GM12892 (cell line): ENCODE measurements around the gene NME3.

Experiments
- DNase-seq: peaks from one replicate; pipeline ENCODE4 v3.0.0; 2011; ENCODE audit not compliant: insufficient read length
- FAIRE-seq: peaks from 2 replicates; lab custom pipeline; 2011; peaks lifted over from hg19 to GRCh38; lab: Jason Lieb, UNC
- POLR2A ChIP-seq: IDR thresholded peaks from 2 replicates; pipeline ENCODE4 v1.6.1; 2011; ENCODE audit warnings: low read depth, low read length, control low read depth
- POLR2AphosphoS5 ChIP-seq: IDR thresholded peaks from 2 replicates; pipeline ENCODE4 v1.6.1; 2011; ENCODE audit warnings: low read depth, low read length, control low read depth
- TAF1 ChIP-seq: IDR thresholded peaks from 2 replicates; pipeline ENCODE4 v1.6.1; 2011; ENCODE audit warnings: low read depth, mild to moderate bottlenecking, control low read depth, low read length, borderline replicate concordance

The NME3 gene

DNA sequence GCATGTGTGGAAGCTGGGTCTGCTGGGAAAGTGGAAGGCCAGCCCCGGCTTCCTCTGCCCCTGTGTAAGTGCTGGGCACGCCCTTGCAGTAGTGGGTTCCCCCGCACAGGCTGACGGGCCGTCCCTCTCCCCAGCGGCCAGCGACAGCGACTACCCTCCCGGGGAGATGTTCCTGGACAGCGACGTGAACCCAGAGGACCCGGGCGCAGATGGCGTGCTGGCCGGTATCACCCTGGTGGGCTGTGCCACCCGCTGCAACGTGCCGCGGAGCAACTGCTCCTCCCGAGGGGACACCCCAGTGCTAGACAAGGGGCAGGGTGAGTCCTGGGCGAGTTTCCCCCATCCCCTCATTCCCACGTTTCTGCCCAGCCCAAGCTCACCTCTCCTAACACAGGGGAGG lies 5.5 kb downstream of the NME3 start:
- TF ChIP-seq TAF1: no peak
- DNase-seq (no peak), FAIRE-seq (no peak)

DNA sequence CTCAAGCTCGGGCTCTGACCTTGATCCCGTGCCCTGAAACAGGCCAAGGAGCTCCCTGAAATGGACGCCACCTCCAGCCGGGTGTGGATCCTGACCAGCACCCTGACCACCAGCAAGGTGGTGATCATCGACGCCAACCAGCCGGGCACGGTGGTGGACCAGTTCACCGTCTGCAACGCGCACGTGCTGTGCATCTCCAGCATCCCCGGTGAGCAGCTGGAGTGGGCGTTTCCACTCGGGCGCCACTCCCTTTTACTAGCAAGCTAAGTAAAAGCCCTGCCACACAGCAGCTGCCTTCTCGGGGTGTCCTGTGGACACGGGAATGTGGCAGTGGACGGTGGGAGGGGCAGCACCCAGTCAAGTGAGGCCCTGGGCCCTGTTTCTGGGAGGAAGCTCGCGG lies 6.4 kb downstream of the NME3 start:
- FAIRE-seq: no peak
- DNase-seq: no peak
- no peak for TF ChIP-seq POLR2AphosphoS5
- no peak for TF ChIP-seq TAF1
- no peak for TF ChIP-seq POLR2A

DNA sequence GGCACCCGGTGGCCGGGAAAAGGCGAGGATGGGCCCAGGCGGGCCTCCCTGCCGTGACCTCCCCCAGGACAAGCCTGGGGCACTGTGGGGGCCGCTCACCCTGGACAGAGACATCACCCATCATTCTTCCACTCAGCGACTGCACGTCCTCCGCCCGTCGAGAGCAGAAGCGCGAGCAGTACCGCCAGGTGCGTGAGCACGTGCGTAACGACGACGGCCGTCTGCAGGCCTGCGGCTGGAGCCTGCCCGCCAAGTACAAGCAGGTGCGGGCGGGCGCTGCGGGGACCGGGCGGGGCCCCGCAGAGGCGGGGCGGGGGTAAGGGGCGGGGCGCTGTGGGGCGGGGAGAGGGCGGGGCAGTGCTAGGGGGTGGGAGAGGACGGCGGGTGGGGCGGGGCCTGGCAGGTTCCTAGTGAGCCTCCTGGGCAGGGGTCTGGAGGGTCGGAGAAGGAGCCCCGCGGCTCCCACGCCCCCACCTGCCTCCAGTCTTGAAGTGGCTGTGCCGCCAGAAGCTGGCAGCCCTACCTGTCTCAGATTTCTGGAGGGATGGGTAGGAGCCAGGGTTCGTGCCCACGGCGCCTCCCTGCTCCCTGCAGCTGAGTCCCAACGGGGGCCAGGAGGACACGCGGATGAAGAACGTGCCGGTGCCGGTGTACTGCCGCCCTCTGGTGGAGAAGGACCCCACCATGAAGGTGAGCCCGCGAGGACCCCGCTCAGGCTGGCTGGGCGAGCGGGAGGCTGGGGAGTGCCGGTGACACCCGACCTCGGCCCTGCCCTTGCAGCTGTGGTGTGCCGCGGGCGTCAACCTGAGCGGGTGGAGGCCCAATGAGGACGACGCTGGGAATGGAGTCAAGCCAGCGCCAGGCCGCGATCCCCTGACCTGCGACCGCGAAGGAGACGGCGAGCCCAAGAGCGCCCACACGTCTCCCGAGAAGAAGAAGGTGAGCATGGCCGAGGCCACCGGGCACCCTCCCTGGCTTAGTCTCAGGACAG lies 7.5 kb downstream of the NME3 start:
- DNase-seq (no peak), FAIRE-seq (no peak)
- TF ChIP-seq POLR2A: no peak
- no peak for TF ChIP-seq POLR2AphosphoS5
- TF ChIP-seq TAF1: no peak

- FAIRE-seq (no peak), DNase-seq (no peak)
- no peak for TF ChIP-seq POLR2AphosphoS5
- no peak for TF ChIP-seq POLR2A
- no peak for TF ChIP-seq TAF1
Observed at GRCh38 chr16:1762879-1763520, 8.3 kb downstream of the NME3 start.

GRCh38 chr16:1762196-1762878 lies 9.0 kb downstream of the NME3 start:
- TF ChIP-seq POLR2A (no peak), POLR2AphosphoS5 (no peak), TAF1 (no peak)
- DNase-seq: no peak
- no peak for FAIRE-seq

DNA sequence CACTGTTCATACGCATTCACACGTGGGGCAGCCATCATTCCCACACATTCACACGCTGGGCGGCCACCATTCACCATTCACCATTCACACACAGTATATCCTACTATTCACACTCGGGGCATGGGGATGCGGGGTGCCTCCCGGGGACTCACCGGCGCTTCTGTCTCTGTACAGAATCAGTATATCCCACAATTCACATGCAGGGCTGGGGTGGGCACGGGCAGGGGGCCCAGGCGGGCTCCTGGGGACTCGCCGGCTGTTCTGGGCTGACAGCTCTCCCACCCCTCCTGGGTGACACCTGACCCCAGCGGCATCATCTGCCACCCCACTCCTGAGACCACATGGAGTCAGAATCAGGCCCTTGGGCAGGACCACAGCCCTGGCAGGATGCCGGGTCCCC lies 9.6 kb downstream of the NME3 start:
- DNase-seq (no peak), FAIRE-seq (no peak)
- no peak for TF ChIP-seq POLR2AphosphoS5
- TF ChIP-seq POLR2A: no peak
- no peak for TF ChIP-seq TAF1

- no peak for TF ChIP-seq TAF1
- no peak for TF ChIP-seq POLR2AphosphoS5
- TF ChIP-seq POLR2A: no peak
- no peak for DNase-seq
- FAIRE-seq: no peak
Observed at GRCh38 chr16:1760911-1761310, 10.4 kb downstream of the NME3 start.

- FAIRE-seq: no peak
- no peak for TF ChIP-seq POLR2A
- no peak for DNase-seq
Observed at GRCh38 chr16:1759511-1759910, 11.8 kb downstream of the NME3 start.

DNA sequence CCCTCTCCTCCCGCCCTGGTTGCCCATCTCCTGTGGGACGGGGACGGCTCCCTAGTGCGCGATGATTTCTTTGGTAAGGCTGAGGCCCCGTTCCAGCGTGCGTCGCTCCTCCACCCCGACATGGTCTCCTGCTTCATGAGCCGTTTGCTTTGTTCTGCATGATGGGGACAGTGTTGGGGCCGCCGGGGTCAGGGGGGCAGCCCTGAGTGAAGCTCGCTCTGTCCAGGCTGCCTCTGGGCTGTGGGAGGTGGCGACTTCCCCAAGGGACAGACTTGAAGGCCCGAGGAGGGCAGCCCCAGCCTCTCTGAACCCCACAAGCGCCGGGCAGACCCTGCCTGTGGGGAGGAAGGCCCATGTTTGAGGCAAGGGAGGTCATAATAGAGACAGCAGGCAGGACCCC lies 12.4 kb downstream of the NME3 start:
- no peak for FAIRE-seq
- no peak for DNase-seq
- TF ChIP-seq POLR2AphosphoS5 (no peak), POLR2A (no peak), TAF1 (no peak)

DNA sequence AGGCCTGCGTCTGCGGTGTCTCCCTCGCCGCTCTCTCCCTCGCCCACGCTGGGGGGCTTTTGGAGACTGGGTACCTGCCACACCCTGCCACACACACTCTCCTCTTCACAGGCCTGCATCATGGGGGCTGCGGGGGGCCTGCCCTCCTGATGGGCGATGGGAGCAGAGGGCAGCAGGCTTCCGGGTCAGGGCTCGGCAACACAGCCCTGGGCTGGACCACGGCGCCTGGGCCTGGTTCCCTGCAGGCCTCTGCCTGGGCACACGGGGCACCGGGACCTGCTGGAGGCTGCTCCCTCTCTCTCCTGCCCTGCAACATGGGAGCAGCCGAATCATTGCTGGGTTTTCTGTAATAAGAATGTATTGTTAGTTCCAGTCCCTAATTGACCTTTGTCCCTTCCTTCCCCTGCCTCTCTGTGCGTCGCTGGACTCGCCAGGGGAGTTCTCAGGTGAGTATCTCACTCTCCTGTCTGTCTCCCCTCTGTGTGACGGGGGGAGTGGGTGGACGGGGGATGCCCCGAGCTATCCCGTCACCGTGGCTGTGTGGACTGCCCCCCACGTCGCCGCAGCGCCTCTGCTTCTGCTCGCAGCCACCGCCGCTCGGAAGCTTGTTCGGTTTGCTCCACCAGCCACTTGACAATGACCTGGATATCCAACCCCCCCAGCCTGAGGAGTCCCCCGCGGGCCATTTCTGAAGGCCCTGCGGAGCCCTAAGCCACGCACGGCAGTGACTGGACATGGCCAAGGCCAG lies 13.5 kb downstream of the NME3 start:
- no peak for FAIRE-seq

DNA sequence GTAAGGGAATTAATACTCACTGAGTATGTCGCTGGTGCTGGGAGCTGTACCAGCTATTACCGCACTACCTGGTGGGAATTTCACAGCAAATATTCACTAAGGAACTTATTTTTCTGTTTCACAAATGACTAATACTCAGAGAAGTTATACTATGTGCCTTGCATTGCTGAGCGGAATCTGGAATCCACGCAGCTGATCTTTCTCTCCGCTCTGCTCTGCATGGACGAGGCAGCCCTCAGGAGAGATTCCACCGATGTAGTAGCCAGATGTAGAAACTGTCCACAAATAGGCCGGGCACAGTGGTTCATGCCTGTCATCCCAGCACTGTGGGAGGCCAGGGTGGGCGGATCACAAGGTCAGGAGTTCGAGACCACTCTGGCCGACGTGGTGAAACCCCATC lies 17.1 kb downstream of the NME3 start:
- TF ChIP-seq POLR2AphosphoS5: no peak
- FAIRE-seq: no peak

More for the DNA sequence above, 13.5 kb downstream of the NME3 start:
- TF ChIP-seq POLR2AphosphoS5 (no peak), TAF1 (no peak), POLR2A (no peak)
- no peak for DNase-seq

DNA sequence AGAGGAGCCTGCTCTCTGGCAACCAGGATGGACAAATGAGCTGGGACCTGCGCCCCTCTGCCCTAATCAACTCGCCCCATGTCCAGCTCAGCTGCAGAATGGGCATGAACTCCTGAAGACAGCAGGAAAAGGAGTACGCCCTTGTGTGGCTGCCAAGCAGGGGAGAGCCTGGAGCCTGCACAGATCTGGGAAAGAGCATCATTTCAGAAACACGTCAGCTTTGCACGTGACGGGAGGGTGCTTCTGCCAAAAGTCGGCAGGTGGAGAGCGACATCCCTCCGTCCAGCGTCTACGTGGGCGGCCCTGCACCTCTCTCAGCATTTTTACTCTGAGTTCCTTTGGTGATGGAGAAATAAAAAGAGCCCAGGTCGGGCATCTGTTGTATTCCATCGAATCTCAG lies 18.5 kb downstream of the NME3 start:
- no peak for TF ChIP-seq POLR2AphosphoS5
- no peak for TF ChIP-seq TAF1
- no peak for TF ChIP-seq POLR2A
- no peak for FAIRE-seq
- no peak for DNase-seq

More for the DNA sequence above, 17.1 kb downstream of the NME3 start:
- DNase-seq: no peak
